K562 (cell line): ENCODE measurements around the gene CCDC85A. TPM values are rescaled to one million over a fixed set of nuclear protein-coding genes. Genes with fewer than 3 reads are reported as not detected.

Experiments used
- ATAC-seq: fragments of 200-7000 bp; cut with Tn5 transposase; 3 replicates; pipeline ENCODE4 v1.9.1; 2020; ENCODE audit warnings: moderate library complexity
- BruUV-seq: library from RNA; stranded (reverse); fragments of 400-500 nt; replicated peaks from 2 replicates; lab custom pipeline; 2021; lab: Mats Ljungman, UMichigan
- CTCF ChIA-PET: fragments of 300-600 bp; formaldehyde crosslinking; extraction: SDS; loops from one replicate; lab custom pipeline; 2021; ENCODE audit warnings: low intra/inter-chr PET ratio; lab: Yijun Ruan, JAX
- POLR2A ChIA-PET: fragments of 300-600, 350-650 bp; sonication (Branson Sonifier 250); formaldehyde crosslinking; extraction: SDS; loops from one replicate; lab custom pipeline; 2021; ENCODE audit warnings: antibody characterized with exemption, inconsistent platforms; lab: Yijun Ruan, JAX
- DNase-seq, 4 experiments: peaks; one replicate each; pipeline versions ENCODE4 v3.0.0 to v3.0.0-alpha.2; 2011 to 2018; ENCODE audit warnings: low spot score in 3 of 4, mixed read lengths in 3 of 4; ENCODE audit errors: extremely low read depth in 1 of 4
- FAIRE-seq: peaks from 2 replicates; lab custom pipeline; 2011; peaks lifted over from hg19 to GRCh38; lab: Jason Lieb, UNC
- H2AFZ ChIP-seq: 2 replicates; pipeline ENCODE4 v1.6.0; 2011; ENCODE audit warnings: low read depth, low read length, control low read depth, inconsistent platforms
- H3K27ac ChIP-seq: fragments of 200-600 bp; 3 replicates; pipeline ENCODE4 v1.8.0; 2011; ENCODE audit warnings: low read depth, mild to moderate bottlenecking, control low read depth, inconsistent platforms, low read length, moderate library complexity, mixed read lengths; ENCODE audit errors: extremely low read depth
- H3K27me3 ChIP-seq, 2 experiments: fragments of 300-600 bp in 1 of 2; 2 replicates in 1 of 2; 3 replicates in 1 of 2; pipeline versions ENCODE4 v1.6.0 to v1.8.0; 2011; ENCODE audit warnings: inconsistent platforms in 2 of 2, low read length in 2 of 2, mild to moderate bottlenecking in 1 of 2, mixed read lengths in 1 of 2, moderate library complexity in 1 of 2; ENCODE audit not compliant: control insufficient read depth in 2 of 2, insufficient read depth in 2 of 2
- H3K36me3 ChIP-seq: fragments of 300-600 bp; 3 replicates; pipeline ENCODE4 v1.8.0; 2011; ENCODE audit warnings: mild to moderate bottlenecking, low read length, inconsistent platforms; ENCODE audit not compliant: control insufficient read depth, insufficient read depth
- H3K4me1 ChIP-seq, 2 experiments: fragments of 200-600 bp in 1 of 2; replicated peaks in 1 of 2; 2 replicates in 1 of 2; 3 replicates in 1 of 2; pipeline versions ENCODE4 v1.5.1 to v1.8.0; 2011; ENCODE audit warnings: inconsistent platforms in 2 of 2, low read length in 2 of 2, mild to moderate bottlenecking in 1 of 2, mixed read lengths in 1 of 2, moderate library complexity in 1 of 2; ENCODE audit not compliant: control insufficient read depth in 2 of 2, insufficient read depth in 2 of 2
- H3K4me2 ChIP-seq: 2 replicates; pipeline ENCODE4 v1.6.1; 2011; ENCODE audit warnings: low read length, control low read depth, inconsistent platforms, mixed read lengths; ENCODE audit not compliant: insufficient read depth
- H3K4me3 ChIP-seq: fragments of 200-600 bp; sonication (generic), shearing (Covaris generic); 2 replicates; pipeline ENCODE4 v1.5.1; 2016; ENCODE audit warnings: control low read depth, inconsistent platforms
- H3K79me2 ChIP-seq: fragments of 200-600 bp; 3 replicates; pipeline ENCODE4 v1.8.0; 2011; ENCODE audit warnings: low read length, inconsistent platforms; ENCODE audit not compliant: control insufficient read depth, insufficient read depth
- H3K9ac ChIP-seq, 2 experiments: 2 replicates each; pipeline versions ENCODE4 v1.6.0 to v1.6.1; 2011; ENCODE audit warnings: low read depth in 2 of 2, low read length in 2 of 2, control low read depth in 1 of 2, inconsistent platforms in 1 of 2, mild to moderate bottlenecking in 1 of 2, mixed read lengths in 1 of 2; ENCODE audit not compliant: insufficient read depth in 1 of 2
- H3K9me1 ChIP-seq: one replicate; pipeline ENCODE4 v1.6.0; 2011; ENCODE audit warnings: inconsistent platforms, mild to moderate bottlenecking, low read length, moderate library complexity; ENCODE audit not compliant: control insufficient read depth, insufficient read depth
- H3K9me3 ChIP-seq: replicated peaks from 2 replicates; pipeline ENCODE4 v1.5.1; 2011; ENCODE audit warnings: low read depth, low read length, inconsistent platforms; ENCODE audit not compliant: control insufficient read depth, insufficient read depth
- H4K20me1 ChIP-seq: replicated peaks from 2 replicates; pipeline ENCODE4 v1.6.1; 2011; ENCODE audit warnings: low read length, inconsistent platforms, mixed read lengths; ENCODE audit not compliant: control insufficient read depth, insufficient read depth
- COPS2 ChIP-seq: fragments of 450-650 bp; conservative IDR thresholded peaks from 2 replicates; pipeline ENCODE4 v1.6.1; 2016; ENCODE audit warnings: mild to moderate bottlenecking, moderate library complexity
- DDX20 ChIP-seq: fragments of 450-650 bp; IDR thresholded peaks from 2 replicates; pipeline ENCODE4 v1.6.1; 2016; ENCODE audit warnings: missing genetic modification characterization, low read depth, mild to moderate bottlenecking, missing compliant biosample characterization, moderate library complexity
- EWSR1 ChIP-seq: fragments of 450-650 bp; IDR thresholded peaks from 2 replicates; pipeline ENCODE4 v1.6.1; 2018; ENCODE audit warnings: borderline replicate concordance, mild to moderate bottlenecking, low read depth, moderate library complexity; ENCODE audit not compliant: partially characterized antibody
- HEY1 ChIP-seq: fragments of 250-450 bp; sonication (Bioruptor Pico); IDR thresholded peaks from 2 replicates; pipeline ENCODE4 v1.5.0; 2020; ENCODE audit warnings: mild to moderate bottlenecking, moderate library complexity, borderline replicate concordance
- MEF2D ChIP-seq: conservative IDR thresholded peaks from 2 replicates; pipeline ENCODE4 v1.6.1; 2016; ENCODE audit warnings: low read depth, missing genetic modification characterization, missing compliant biosample characterization
- PPARD ChIP-seq: fragments of 250-450 bp; sonication (Bioruptor Pico); IDR thresholded peaks from 2 replicates; pipeline ENCODE4 v1.8.0; 2022; ENCODE audit warnings: inconsistent platforms, mild to moderate bottlenecking, moderate library complexity
- SAFB2 ChIP-seq: fragments of 200-400 bp; formaldehyde crosslinking; IDR thresholded peaks from 2 replicates; pipeline ENCODE4 v1.6.1; 2018; ENCODE audit warnings: borderline replicate concordance, low read length, low read depth, moderate library complexity; ENCODE audit not compliant: severe bottlenecking
- SRSF3 ChIP-seq: fragments of 200-400 bp; formaldehyde crosslinking; IDR thresholded peaks from 2 replicates; pipeline ENCODE4 v1.6.1; 2016; ENCODE audit warnings: mild to moderate bottlenecking, low read length, moderate library complexity; ENCODE audit not compliant: insufficient read depth
- ZBTB33 ChIP-seq: sonication (generic); formaldehyde crosslinking; IDR thresholded peaks from 2 replicates; pipeline ENCODE4 v1.8.1; 2023; ENCODE audit warnings: mild to moderate bottlenecking, missing genetic modification reagents
- WGBS: fragments of 100-300 bp; shearing (Covaris generic); methylation state at CpG from one replicate; pipeline ENCODE4 v1.1.6; 2016; ENCODE audit warnings: low coverage, mixed read lengths; ENCODE audit not compliant: insufficient coverage; ENCODE audit errors: missing lambda C conversion rate; 5-methylcytosine and 5-hydroxymethylcytosine counted together
- in situ Hi-C: fragments of 300-500 bp; cut with MboI; formaldehyde crosslinking; loops from 4 replicates; pipeline ENCODE4 v1.15.0; 2018; ENCODE audit warnings: inconsistent platforms, mixed read lengths
- intact Hi-C: fragments of 100-400 bp; cut with micrococcal nuclease; formaldehyde crosslinking; loops from 2 replicates; pipeline ENCODE4 v1.14.2; 2022
- polyA plus RNA-seq, 8 experiments: library from polyadenylated mRNA; depleted of rRNA in 4 of 8; stranded (reverse) in 5 of 8; unstranded in 3 of 8; fragments of >200 nt; fragmentation: Nextera tagmentation in 2 of 8; fragmentation: Illumina TruSeq in 1 of 8; extraction: Ambion mirVana in 2 of 8; extraction: Trizol in 1 of 8; gene quantifications; 2 replicates each; pipeline versions ENCODE4 v1.2.1 to v1.2.3, GENCODE V29; 2011 to 2014; ENCODE audit warnings: inconsistent platforms in 1 of 8, missing spikeins in 1 of 8
- total RNA-seq, 7 experiments: library from RNA; depleted of rRNA in 6 of 7; stranded (reverse); fragments of >200 nt in 6 of 7; fragmentation: Illumina TruSeq in 2 of 7; extraction: Trizol in 2 of 7; gene quantifications; 2 replicates each; pipeline versions ENCODE4 v1.2.1 to v1.2.3, GENCODE V29; 2011 to 2021; ENCODE audit warnings: low replicate concordance in 1 of 7

CCDC85A gene
- total and polyA plus RNA-seq, 9 of the 15 experiments (the other 6 are each of a cell fraction or from before 2014, with no cell fraction given) = 0.03 to 0.14 (median 0.10) TPM; not detected in 5

DNA sequence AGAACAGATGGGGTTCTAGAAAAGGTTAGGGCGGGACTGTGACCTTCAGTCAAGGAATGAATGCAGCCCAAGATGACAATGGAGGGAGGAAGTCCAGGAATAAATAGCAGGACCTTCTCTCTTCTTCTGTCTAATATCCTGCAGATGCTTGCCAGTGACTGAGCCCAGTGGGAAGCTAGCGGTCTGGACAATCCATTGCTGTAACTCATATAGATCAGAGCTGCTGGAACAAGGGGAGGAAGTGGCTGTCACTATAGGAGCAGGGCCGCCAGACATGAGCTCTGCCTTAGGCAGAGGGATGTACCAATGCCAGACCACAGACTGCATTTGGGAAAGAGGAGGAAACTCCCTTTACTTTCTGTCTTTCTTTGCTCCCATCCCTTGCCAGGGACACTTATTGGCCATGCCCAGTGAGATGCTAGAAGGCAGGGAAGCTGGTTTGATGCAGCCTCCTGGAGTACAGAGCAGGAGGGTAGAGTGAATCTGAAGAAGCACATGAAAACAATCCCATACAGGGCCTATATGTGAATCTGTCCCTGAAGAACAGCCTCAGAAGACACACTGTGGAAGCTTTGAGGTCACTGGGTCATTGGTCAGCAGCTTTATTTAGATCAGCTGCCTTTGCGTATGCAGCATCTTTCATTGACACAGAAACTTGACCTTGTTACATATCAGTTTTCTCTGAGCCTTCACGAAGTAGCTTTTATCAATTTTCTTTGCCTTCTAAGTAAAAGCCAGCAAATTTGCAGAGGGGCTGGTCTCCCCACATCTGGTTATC lies 65.4 kb downstream of the CCDC85A start:
- 2% methylated on average over 5 of the region's 5 CpGs for WGBS
- Histone ChIP-seq H3K4me1 (no peaks in the 10 kb centered on the region), H3K4me3 (no peak overlapping the region), H4K20me1 (no peaks in the 10 kb centered on the region), H3K9me3 (no peaks in the 10 kb centered on the region), H3K79me2 (no peaks in the 10 kb centered on the region), H3K4me2 (no peak overlapping the region), H3K27ac (no peak overlapping the region), H3K9ac (no peak overlapping the region), H3K36me3 (no peaks in the 10 kb centered on the region), H3K27me3 (no peaks in the 10 kb centered on the region), H2AFZ (no peak overlapping the region), H3K9me1 (no peaks in the 10 kb centered on the region)
- no peak for FAIRE-seq
- in situ Hi-C loops (no loop called here), intact Hi-C loops (no loop called here)
- CTCF ChIA-PET = no interaction called here
- POLR2A ChIA-PET = no interaction called here
- no peak for DNase-seq
- BruUV-seq = no TSS peak
- no peak for TF ChIP-seq HEY1 (CRISPR knock-in tag)
- TF ChIP-seq DDX20 (tag) = no peak
- TF ChIP-seq MEF2D (tag) = no peak
- TF ChIP-seq SAFB2 = no peak
- no peak for TF ChIP-seq PPARD (CRISPR knock-in tag)
- no peak for TF ChIP-seq SRSF3
- TF ChIP-seq EWSR1 = no peak
- TF ChIP-seq ZBTB33 (CRISPR knock-in tag) = no peak
- TF ChIP-seq COPS2 = no peak
- no peak for ATAC-seq
